Thyroid gland (tissue), 4 donors: ENCODE measurements around the gene DLGAP4. TPM values are rescaled to one million over a fixed set of nuclear protein-coding genes. Genes with fewer than 3 reads are reported as not detected.

Experiments
- DNase-seq, 2 donors: peaks; one replicate each; pipeline ENCODE4 v3.0.0-alpha.2; 2019
- H3K27ac ChIP-seq, 3 donors: fragments of 200-600 bp; sonication (generic); 1 replicate in 2 of 3; 2 replicates in 1 of 3; pipeline ENCODE4 v1.5.1; 2016 to 2019; ENCODE audit warnings: mild to moderate bottlenecking in 1 of 3, moderate library complexity in 1 of 3
- H3K27me3 ChIP-seq: fragments of 200-600 bp; sonication (generic); one replicate; pipeline ENCODE4 v1.5.1; 2019
- H3K36me3 ChIP-seq, 2 donors: fragments of 200-600 bp; sonication (generic); one replicate each; pipeline ENCODE4 v1.5.1; 2016 to 2019
- H3K4me1 ChIP-seq, 2 donors: fragments of 200-600 bp; sonication (generic); one replicate each; pipeline ENCODE4 v1.5.1; 2017 to 2019
- H3K4me3 ChIP-seq, 3 donors: fragments of 200-600 bp; sonication (generic); replicated peaks in 1 of 3; 1 replicate in 2 of 3; 2 replicates in 1 of 3; pipeline ENCODE4 v1.5.1; 2016; ENCODE audit warnings: mild to moderate bottlenecking in 1 of 3
- H3K9me3 ChIP-seq: fragments of 200-600 bp; sonication (generic); one replicate; pipeline ENCODE4 v1.5.1; 2017
- CTCF ChIP-seq, 6 experiments: fragments of 200-600 bp in 3 of 6; fragments of 450-650 bp in 3 of 6; sonication (generic) in 3 of 6; IDR thresholded peaks; one replicate each; pipeline ENCODE4 v1.5.1; 2016 to 2019; ENCODE audit warnings: antibody characterized with exemption in 6 of 6, mild to moderate bottlenecking in 2 of 6, inconsistent platforms in 1 of 6, moderate library complexity in 1 of 6
- POLR2A ChIP-seq, 2 donors: fragments of 450-650 bp; IDR thresholded peaks; one replicate each; pipeline ENCODE4 v1.6.1; 2017; ENCODE audit warnings: antibody characterized with exemption in 2 of 2, mild to moderate bottlenecking in 2 of 2, moderate library complexity in 1 of 2
- WGBS, 2 donors: methylation state at CpG; one replicate each; pipeline ENCODE4 v1.1.5; 2017; 5-methylcytosine and 5-hydroxymethylcytosine counted together
- intact Hi-C: fragments of 100-400 bp; cut with DNase I; formaldehyde crosslinking; loops from one replicate; pipeline ENCODE4 v1.15.1; 2023
- total RNA-seq, 4 donors: library from RNA; depleted of rRNA; stranded (reverse); fragments of >200 nt; gene quantifications; one replicate each; pipeline ENCODE4 v1.2.3, GENCODE V29; 2016

Gene DLGAP4
- total RNA-seq, 4 donors from 2014 or later = 29.3 to 52.4 (median 41.5) TPM

GRCh38 chr20:36333841-36334240, 27.7 kb downstream of the DLGAP4 start:
- H3K36me3 ChIP-seq = no peaks in the 10 kb centered on the region
- no peak for DNase-seq
- H3K27me3 ChIP-seq = no peaks in the 10 kb centered on the region
- no peak overlapping the region for H3K4me3 ChIP-seq
- no peaks in the 10 kb centered on the region for H3K4me1 ChIP-seq
- no peaks in the 10 kb centered on the region for H3K9me3 ChIP-seq
- TF ChIP-seq POLR2A (IDR thresholded peaks at IDR 0.05) (no peak), CTCF (IDR thresholded peaks at IDR 0.05) (no peak)
- intact Hi-C loops = no loop called here
- WGBS, 2 donors = 82 to 100% methylated on average over 1 to 5 of the region's 5 CpGs
- H3K27ac ChIP-seq = no peak overlapping the region

- TF ChIP-seq CTCF (IDR thresholded peaks at IDR 0.05) = no peak
- no peak for TF ChIP-seq POLR2A (IDR thresholded peaks at IDR 0.05)
- intact Hi-C loops = no loop called here
- Histone ChIP-seq H3K36me3 (no peaks in the 10 kb centered on the region), H3K4me3 (no peak overlapping the region), H3K4me1 (no peaks in the 10 kb centered on the region), H3K9me3 (no peaks in the 10 kb centered on the region), H3K27ac (no peak overlapping the region), H3K27me3 (no peaks in the 10 kb centered on the region)
- no peak for DNase-seq
- 62 to 72% methylated on average over 16 to 20 of the region's 20 CpGs for WGBS, 2 donors
Observed at GRCh38 chr20:36334281-36335205, 28.4 kb downstream of the DLGAP4 start.

- no peaks in the 10 kb centered on the region for H3K36me3 ChIP-seq
- no peak overlapping the region for H3K27ac ChIP-seq
- TF ChIP-seq CTCF (IDR thresholded peaks at IDR 0.05) (no peak), POLR2A (IDR thresholded peaks at IDR 0.05) (no peak)
- DNase-seq = no peak
- no peaks in the 10 kb centered on the region for H3K9me3 ChIP-seq
- intact Hi-C loops = no loop called here
- H3K4me3 ChIP-seq = no peak overlapping the region
- no peaks in the 10 kb centered on the region for H3K4me1 ChIP-seq
- H3K27me3 ChIP-seq = no peaks in the 10 kb centered on the region
- WGBS, 2 donors = 85 to 86% methylated on average over 12 of the region's 12 CpGs
Observed at GRCh38 chr20:36335206-36335870, 29.2 kb downstream of the DLGAP4 start.

GRCh38 chr20:36336204-36336603, 30.1 kb downstream of the DLGAP4 start:
- Histone ChIP-seq H3K9me3 (no peaks in the 10 kb centered on the region), H3K36me3 (no peaks in the 10 kb centered on the region), H3K4me3 (no peak overlapping the region), H3K27ac (no peak overlapping the region), H3K27me3 (no peaks in the 10 kb centered on the region), H3K4me1 (no peaks in the 10 kb centered on the region)
- intact Hi-C loops = no loop called here
- 72 to 75% methylated on average over 4 of the region's 4 CpGs for WGBS, 2 donors
- TF ChIP-seq CTCF (IDR thresholded peaks at IDR 0.05) (no peak), POLR2A (IDR thresholded peaks at IDR 0.05) (no peak)
- DNase-seq = no peak
